Naive thymus-derived CD4-positive, alpha-beta T cell (primary cell): ENCODE data around the gene CRTC2. TPM values are rescaled to one million over a fixed set of nuclear protein-coding genes. Genes with fewer than 3 reads are reported as not detected.

ENCODE experiments used
- ATAC-seq: fragments of 150-1000 bp; cut with Tn5 transposase; 2 replicates; pipeline ENCODE4 v1.10.0; 2021; ENCODE audit warnings: mild to moderate bottlenecking, moderate library complexity
- CTCF ChIA-PET: fragments of 350-600 bp; sonication (Branson Sonifier 250); formaldehyde crosslinking; loops from one replicate; lab custom pipeline; 2021; ENCODE audit warnings: antibody characterized with exemption; lab: Charles Lee
- POLR2A ChIA-PET: fragments of 350-600 bp; sonication (Branson Sonifier 250); formaldehyde crosslinking; loops from one replicate; lab custom pipeline; 2021; ENCODE audit warnings: antibody characterized with exemption, inconsistent platforms; lab: Charles Lee
- DNase-seq, 9 donors: peaks; one replicate each; pipeline versions ENCODE4 v3.0.0 to v3.0.0-alpha.2; 2020 to 2022; ENCODE audit warnings: mixed read lengths in 1 of 9
- H3K27ac ChIP-seq: one replicate; pipeline ENCODE4 v1.7.0; 2013; ENCODE audit warnings: mild to moderate bottlenecking, low read depth, low read length, moderate library complexity
- H3K27me3 ChIP-seq, 2 donors: one replicate each; pipeline ENCODE4 v1.7.0; 2013; ENCODE audit warnings: low read length in 2 of 2, mild to moderate bottlenecking in 2 of 2, moderate library complexity in 2 of 2; ENCODE audit not compliant: control insufficient read depth in 2 of 2, insufficient read depth in 2 of 2
- H3K36me3 ChIP-seq, 3 experiments: 1 replicate in 2 of 3; 2 replicates in 1 of 3; pipeline ENCODE4 v1.7.0; 2013; ENCODE audit warnings: low read length in 3 of 3, mild to moderate bottlenecking in 3 of 3, moderate library complexity in 1 of 3; ENCODE audit not compliant: insufficient read depth in 3 of 3, control insufficient read depth in 2 of 3
- H3K4me1 ChIP-seq, 2 donors: one replicate each; pipeline ENCODE4 v1.7.0; 2013; ENCODE audit warnings: low read length in 2 of 2, mild to moderate bottlenecking in 2 of 2, moderate library complexity in 1 of 2; ENCODE audit not compliant: control insufficient read depth in 2 of 2, insufficient read depth in 2 of 2
- H3K4me3 ChIP-seq: 2 replicates; pipeline ENCODE4 v1.7.0; 2013; ENCODE audit warnings: mild to moderate bottlenecking, low read length
- H3K9me3 ChIP-seq, 3 experiments: 1 replicate in 2 of 3; 2 replicates in 1 of 3; pipeline ENCODE4 v1.7.0; 2013; ENCODE audit warnings: low read length in 3 of 3; ENCODE audit not compliant: control insufficient read depth in 2 of 3
- H3K27ac Mint-ChIP-seq, 9 donors: one replicate each; pipeline ENCODE4 v1.8.0; 2020 to 2022; ENCODE audit warnings: mixed read lengths in 9 of 9, mild to moderate bottlenecking in 8 of 9, moderate library complexity in 5 of 9, inconsistent platforms in 2 of 9
- H3K27me3 Mint-ChIP-seq, 5 donors: one replicate each; pipeline ENCODE4 v1.8.0; 2021 to 2022; ENCODE audit warnings: mixed read lengths in 5 of 5, mild to moderate bottlenecking in 1 of 5
- H3K36me3 Mint-ChIP-seq, 5 donors: one replicate each; pipeline ENCODE4 v1.8.0; 2020 to 2022; ENCODE audit warnings: mixed read lengths in 5 of 5, mild to moderate bottlenecking in 3 of 5, inconsistent platforms in 1 of 5
- H3K4me1 Mint-ChIP-seq, 7 donors: one replicate each; pipeline ENCODE4 v1.8.0; 2020 to 2022; ENCODE audit warnings: mixed read lengths in 7 of 7, mild to moderate bottlenecking in 3 of 7, inconsistent platforms in 1 of 7
- H3K4me3 Mint-ChIP-seq, 10 donors: one replicate each; pipeline ENCODE4 v1.8.0; 2020 to 2022; ENCODE audit warnings: mild to moderate bottlenecking in 10 of 10, mixed read lengths in 10 of 10, moderate library complexity in 6 of 10, inconsistent platforms in 2 of 10
- H3K9me3 Mint-ChIP-seq, 11 donors: one replicate each; pipeline ENCODE4 v1.8.0; 2020 to 2022; ENCODE audit warnings: mixed read lengths in 11 of 11, mild to moderate bottlenecking in 4 of 11, inconsistent platforms in 1 of 11, moderate library complexity in 1 of 11
- intact Hi-C, 2 donors: fragments of 100-400 bp; cut with micrococcal nuclease; formaldehyde crosslinking; loops; one replicate each; pipeline ENCODE4 v1.15.1; 2023
- polyA plus RNA-seq, 2 donors: library from polyadenylated mRNA; unstranded; fragments of 300-500 nt; fragmentation: Illumina TruSeq; gene quantifications; one replicate each; pipeline ENCODE4 v1.2.3, GENCODE V29; 2021
- total RNA-seq, 6 experiments: library from RNA in 5 of 6; stranded (reverse) in 5 of 6; gene quantifications; 1 replicate in 5 of 6; 2 replicates in 1 of 6; pipeline ENCODE4 v1.2.3 and lab custom pipeline; 2021 to 2026

The CRTC2 gene
- total and polyA plus RNA-seq, 7 experiments from 2014 or later, result 25.2 to 157 (median 111) TPM

DNA sequence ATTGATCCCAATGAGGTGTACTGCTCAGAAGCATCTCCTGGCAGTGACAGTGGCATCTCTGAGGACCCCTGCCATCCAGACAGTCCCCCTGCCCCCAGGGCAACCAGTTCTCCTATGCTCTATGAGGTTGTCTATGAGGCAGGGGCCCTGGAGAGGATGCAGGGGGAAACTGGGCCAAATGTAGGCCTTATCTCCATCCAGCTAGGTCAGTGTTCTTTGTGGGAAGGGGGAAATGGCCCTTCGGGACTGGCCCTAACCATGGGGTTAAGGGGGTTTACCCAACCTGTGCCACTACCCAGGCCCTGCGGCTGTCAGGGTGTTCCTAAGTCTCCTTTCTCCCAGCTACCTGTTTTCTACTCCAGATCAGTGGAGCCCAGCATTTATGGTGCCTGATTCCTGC lies 10.6 kb upstream of the CRTC2 start:
- no peak overlapping the region for H3K4me3 ChIP-seq
- ChIA-PET CTCF (interaction anchor here (0.8 to 1.6 kb wide), 4 partner anchors 9 to 367 kb away, joined by 3 to 7 read pairs (median 3); partner anchors contain the start of genes DENND4B and JTB), POLR2A (interaction anchor here (2.4 to 7.0 kb wide), 5 partner anchors 8 to 185 kb away, joined by 7 to 128 read pairs (median 70); partner anchors contain the start of genes CRTC2, DENND4B, JTB and RPS27)
- H3K27ac Mint-ChIP-seq, result peak overlapping the region; percentile 38 to 99 (median 92)
- peak overlapping the region; percentile 40 for H3K27ac ChIP-seq
- H3K9me3 Mint-ChIP-seq, result no peaks in the 10 kb centered on the region
- ATAC-seq (no peak), DNase-seq (no peak)
- H3K4me1 ChIP-seq, result peaks cover 20 to 32% of the 10 kb centered on the region in 2 donors
- H3K4me3 Mint-ChIP-seq, result peak overlapping the region in 5 of 10 donors; percentile 8 to 35 (median 20)
- H3K36me3 Mint-ChIP-seq, result peaks cover 0 to 9% (median 1%) of the 10 kb centered on the region in 5 donors
- peaks cover 18 to 66% (median 50%) of the 10 kb centered on the region in 7 donors for H3K4me1 Mint-ChIP-seq
- no peaks in the 10 kb centered on the region for H3K27me3 ChIP-seq
- H3K36me3 ChIP-seq, result peaks cover 0 to 18% (median 0%) of the 10 kb centered on the region in 3 experiments
- H3K27me3 Mint-ChIP-seq, result no peaks in the 10 kb centered on the region
- intact Hi-C loops, result loop anchor here (5.0 to 10.0 kb wide), 3 partner anchors 297 to 986 kb away; partner anchors contain the start of genes ILF2 (in 1 of the 2), PBXIP1 (in 1 of the 2) and S100A6 (in 1 of the 2)
- H3K9me3 ChIP-seq, result no peaks in the 10 kb centered on the region

DNA sequence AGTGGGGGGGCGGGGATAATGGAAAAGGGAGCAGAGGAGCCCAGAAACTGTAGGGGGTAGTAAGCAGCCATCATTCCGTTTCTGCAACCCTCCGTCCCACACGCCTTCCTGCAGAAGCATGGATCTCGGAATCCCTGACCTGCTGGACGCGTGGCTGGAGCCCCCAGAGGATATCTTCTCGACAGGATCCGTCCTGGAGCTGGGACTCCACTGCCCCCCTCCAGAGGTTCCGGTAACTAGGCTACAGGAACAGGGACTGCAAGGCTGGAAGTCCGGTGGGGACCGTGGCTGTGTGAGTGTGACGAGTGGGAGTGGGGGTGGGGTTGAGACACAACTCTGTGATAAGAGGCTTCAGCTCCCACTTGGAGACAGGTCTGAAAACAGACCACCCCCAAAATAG lies 10.0 kb upstream of the CRTC2 start:
- Mint-ChIP-seq H3K4me3 (peak overlapping the region in 8 of 10 donors; percentile 20 to 97 (median 88)), H3K9me3 (no peaks in the 10 kb centered on the region), H3K4me1 (peaks cover 22 to 69% (median 55%) of the 10 kb centered on the region in 7 donors), H3K36me3 (peaks cover 0 to 11% (median 0%) of the 10 kb centered on the region in 5 donors), H3K27me3 (no peaks in the 10 kb centered on the region), H3K27ac (peak overlapping the region; percentile 38 to 99 (median 94))
- ATAC-seq, result no peak
- Histone ChIP-seq H3K9me3 (no peaks in the 10 kb centered on the region), H3K4me1 (peaks cover 23 to 35% of the 10 kb centered on the region in 2 donors), H3K4me3 (no peak overlapping the region), H3K27me3 (no peaks in the 10 kb centered on the region), H3K36me3 (peaks cover 0 to 12% (median 0%) of the 10 kb centered on the region in 3 experiments), H3K27ac (peak overlapping the region; percentile 79)
- DNase-seq, result no peak
- intact Hi-C loops, result loop anchor here (5.0 to 10.0 kb wide), 3 partner anchors 296 to 986 kb away; partner anchors contain the start of genes ILF2 (in 1 of the 2), PBXIP1 (in 1 of the 2) and S100A6 (in 1 of the 2)
- ChIA-PET POLR2A (interaction anchor here (0.8 to 7.0 kb wide), 12 partner anchors 8 to 193 kb away, joined by 3 to 128 read pairs (median 7); partner anchors contain the start of genes CRTC2, DENND4B, JTB and RAB13), CTCF (interaction anchor here (0.8 to 2.2 kb wide), 7 partner anchors 9 to 367 kb away, joined by 3 to 11 read pairs (median 4); partner anchors contain the start of genes DENND4B, JTB and RAB13)

- peak overlapping the region; percentile 79 for H3K27ac ChIP-seq
- H3K9me3 ChIP-seq, result no peaks in the 10 kb centered on the region
- peak overlapping the region; percentile 89 for H3K4me3 ChIP-seq
- H3K4me1 ChIP-seq, result peaks cover 25 to 35% of the 10 kb centered on the region in 2 donors
- intact Hi-C loops, result loop anchor here (1.0 to 10.0 kb wide), 9 partner anchors 9 to 987 kb away; partner anchors contain the start of genes JTB (in 2 of the 2), CRTC2 (in 1 of the 2), ILF2 (in 1 of the 2) and PBXIP1 (in 1 of the 2)
- no peak for DNase-seq
- Mint-ChIP-seq H3K27me3 (no peaks in the 10 kb centered on the region), H3K4me1 (peaks cover 22 to 68% (median 58%) of the 10 kb centered on the region in 7 donors), H3K9me3 (no peaks in the 10 kb centered on the region), H3K4me3 (peak overlapping the region; percentile 83 to 97 (median 92)), H3K36me3 (peaks cover 0 to 9% (median 0%) of the 10 kb centered on the region in 5 donors), H3K27ac (peak overlapping the region; percentile 87 to 99 (median 94))
- no peaks in the 10 kb centered on the region for H3K27me3 ChIP-seq
- H3K36me3 ChIP-seq, result peaks cover 0 to 8% (median 0%) of the 10 kb centered on the region in 3 experiments
- POLR2A ChIA-PET, result interaction anchor here (0.5 to 7.0 kb wide), 20 partner anchors 9 to 1891 kb away, joined by 3 to 128 read pairs (median 4); partner anchors contain the start of genes CRTC2, DENND4B, GATAD2B and JTB
- CTCF ChIA-PET, result interaction anchor here (1.1 to 2.2 kb wide), 8 partner anchors 10 to 368 kb away, joined by 3 to 11 read pairs (median 5); partner anchors contain the start of genes DENND4B, JTB and RAB13
- ATAC-seq, result no peak
Observed at GRCh38 chr1:153968000-153968363, 9.6 kb upstream of the CRTC2 start.

GRCh38 chr1:153967107-153967999 lies 8.9 kb upstream of the CRTC2 start, which contains the start of gene CREB3L4:
CREB3L4 (plus strand) TSS chr1:153967902; CDS start chr1:153968526, 624 bp downstream.
- ChIA-PET CTCF (interaction anchor here (0.6 to 2.2 kb wide), 14 partner anchors 11 to 387 kb away, joined by 3 to 11 read pairs (median 4); partner anchors contain the start of genes DENND4B, JTB and RAB13), POLR2A (interaction anchor here (0.5 to 7.0 kb wide), 22 partner anchors 9 to 1892 kb away, joined by 3 to 128 read pairs (median 4); partner anchors contain the start of genes CRTC2, DENND4B, GATAD2B and JTB)
- no peaks in the 10 kb centered on the region for H3K9me3 Mint-ChIP-seq
- peak within 1 kb of the TSS; percentile 83 to 97 (median 92) for H3K4me3 Mint-ChIP-seq
- H3K9me3 ChIP-seq, result no peaks in the 10 kb centered on the region
- peaks cover 0 to 3% (median 0%) of the 10 kb centered on the region in 3 experiments for H3K36me3 ChIP-seq
- ATAC-seq (peak; percentile 91), DNase-seq (peak; percentile 68 to 89 (median 84))
- H3K4me1 ChIP-seq, result peaks cover 31 to 40% of the 10 kb centered on the region in 2 donors
- H3K27me3 Mint-ChIP-seq, result no peaks in the 10 kb centered on the region
- intact Hi-C loops, result loop anchor here (1.0 to 10.0 kb wide), 9 partner anchors 9 to 987 kb away; partner anchors contain the start of genes JTB (in 2 of the 2), CRTC2 (in 1 of the 2), ILF2 (in 1 of the 2) and PBXIP1 (in 1 of the 2)
- H3K4me3 ChIP-seq, result peak within 1 kb of the TSS; percentile 89
- peaks cover 27 to 72% (median 57%) of the 10 kb centered on the region in 7 donors for H3K4me1 Mint-ChIP-seq
- no peaks in the 10 kb centered on the region for H3K27me3 ChIP-seq
- peaks cover 0 to 7% (median 0%) of the 10 kb centered on the region in 5 donors for H3K36me3 Mint-ChIP-seq
- H3K27ac ChIP-seq, result peak within 1 kb of the TSS; percentile 79
- peak within 1 kb of the TSS; percentile 87 to 99 (median 94) for H3K27ac Mint-ChIP-seq

DNA sequence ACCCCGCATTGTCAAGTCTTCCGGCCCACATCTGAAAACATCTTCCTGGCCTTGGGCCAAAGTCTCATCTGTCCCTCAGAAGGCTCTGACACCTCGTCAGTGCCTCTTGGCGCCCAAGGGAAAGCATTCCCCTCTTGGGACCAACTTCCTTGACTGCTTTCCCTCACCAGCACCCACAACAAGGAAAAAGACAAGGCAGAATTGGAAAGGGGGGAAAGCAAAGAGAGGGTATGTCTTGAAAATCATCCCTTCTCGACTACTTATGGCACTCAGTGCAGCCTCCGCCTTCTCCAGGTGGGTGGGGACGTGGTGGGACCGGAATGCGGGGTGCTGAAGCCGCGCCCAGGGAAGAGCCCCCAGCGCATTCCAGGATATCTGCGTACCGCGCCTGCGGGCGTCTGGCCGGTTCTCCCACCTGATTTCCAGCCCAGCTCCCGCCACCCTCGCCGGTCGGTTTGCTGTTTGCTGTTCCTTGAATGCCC lies 5.5 kb upstream of the CRTC2 start:
- ChIA-PET CTCF (interaction anchor here (1.2 to 1.4 kb wide), 3 partner anchors 13 to 23 kb away, joined by 3 to 5 read pairs (median 3); partner anchors contain the start of gene JTB), POLR2A (interaction anchor here (0.6 to 12.8 kb wide), 12 partner anchors 11 to 290 kb away, joined by 3 to 159 read pairs (median 7); partner anchors contain the start of genes DENND4B, GATAD2B, JTB and RAB13)
- Mint-ChIP-seq H3K4me1 (peaks cover 39 to 71% (median 62%) of the 10 kb centered on the region in 7 donors), H3K9me3 (no peaks in the 10 kb centered on the region), H3K4me3 (peak overlapping the region; percentile 87 to 96 (median 91)), H3K27me3 (no peaks in the 10 kb centered on the region), H3K27ac (peak overlapping the region; percentile 88 to 98 (median 93)), H3K36me3 (peaks cover 0 to 14% (median 0%) of the 10 kb centered on the region in 5 donors)
- no peak for DNase-seq
- peak overlapping the region; percentile 84 for H3K27ac ChIP-seq
- no peaks in the 10 kb centered on the region for H3K9me3 ChIP-seq
- intact Hi-C loops, result loop anchor here (1.0 to 10.0 kb wide), 7 partner anchors 13 to 991 kb away; partner anchors contain the start of genes RPS27 (in 2 of the 2), JTB (in 1 of the 2), PBXIP1 (in 1 of the 2) and S100A6 (in 1 of the 2)
- peaks cover 32 to 36% of the 10 kb centered on the region in 2 donors for H3K4me1 ChIP-seq
- peaks cover 0 to 8% (median 0%) of the 10 kb centered on the region in 3 experiments for H3K36me3 ChIP-seq
- H3K27me3 ChIP-seq, result no peaks in the 10 kb centered on the region
- no peak for ATAC-seq
- peak overlapping the region; percentile 91 for H3K4me3 ChIP-seq
